T-helper 9 cell (primary cell): ENCODE results near the gene SYNE3.

Experiments
- DNase-seq: peaks from one replicate; pipeline ENCODE4 v3.0.0-alpha.2; 2020

SYNE3 gene

GRCh38 chr14:95488376-95489213 lies 27.9 kb downstream of the SYNE3 start:
- DNase-seq: no peak

DNA sequence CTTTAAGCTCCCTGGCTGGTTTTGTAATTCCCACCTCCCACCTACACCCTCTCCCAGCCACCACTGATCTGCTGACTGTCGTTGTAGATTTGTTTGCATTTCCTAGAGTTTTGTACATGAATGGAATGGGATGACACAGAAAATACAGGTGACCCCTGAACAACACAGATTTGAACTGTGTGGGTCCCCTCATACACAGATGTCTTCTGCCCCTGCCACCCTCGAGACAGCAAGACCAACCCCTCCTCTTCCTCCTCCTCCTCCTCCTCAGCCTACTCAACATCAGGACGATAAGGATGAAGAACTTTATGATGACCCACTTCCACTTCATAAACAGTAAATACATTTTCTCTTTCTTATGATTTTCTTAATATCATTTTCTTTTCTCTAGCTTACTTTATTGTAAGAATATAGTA lies 28.8 kb downstream of the SYNE3 start:
- DNase-seq: no peak

GRCh38 chr14:95486875-95487668 lies 29.4 kb downstream of the SYNE3 start:
- DNase-seq: no peak

DNA sequence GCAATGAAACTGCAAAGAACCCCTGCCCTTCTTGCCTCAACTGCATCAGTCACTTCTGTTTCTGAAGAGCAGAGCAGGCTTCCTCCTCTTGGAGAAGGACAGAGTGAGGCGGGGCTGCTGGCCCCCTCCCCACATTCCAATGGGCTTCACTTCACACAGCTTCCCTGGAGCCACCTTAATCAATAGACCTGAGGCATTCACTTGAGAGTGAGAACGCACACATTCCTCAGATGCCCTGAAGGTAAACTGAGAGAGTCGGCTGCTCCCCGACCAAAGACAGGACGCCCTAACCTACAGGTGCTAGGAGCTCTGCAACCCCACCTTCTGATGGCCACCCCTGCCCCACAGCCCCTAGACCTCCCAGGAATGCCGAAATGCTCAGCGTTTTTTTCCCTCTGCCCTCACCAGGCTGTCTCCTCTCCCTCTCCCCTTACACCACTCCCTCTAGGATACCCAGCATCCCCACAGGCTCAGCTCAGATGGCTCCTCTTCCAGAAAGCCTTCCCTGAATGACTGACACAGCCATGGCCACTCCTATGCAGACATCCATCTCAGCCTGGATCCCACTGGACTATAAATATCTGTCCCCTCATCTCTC lies 31.1 kb downstream of the SYNE3 start:
- no peak for DNase-seq

GRCh38 chr14:95484296-95484695 lies 32.2 kb downstream of the SYNE3 start:
- no peak for DNase-seq

- no peak for DNase-seq
These were observed 32.9 kb downstream of the SYNE3 start for GRCh38 chr14:95483309-95484165.

- no peak for DNase-seq
These were observed 33.7 kb downstream of the SYNE3 start for GRCh38 chr14:95482627-95483308.

DNA sequence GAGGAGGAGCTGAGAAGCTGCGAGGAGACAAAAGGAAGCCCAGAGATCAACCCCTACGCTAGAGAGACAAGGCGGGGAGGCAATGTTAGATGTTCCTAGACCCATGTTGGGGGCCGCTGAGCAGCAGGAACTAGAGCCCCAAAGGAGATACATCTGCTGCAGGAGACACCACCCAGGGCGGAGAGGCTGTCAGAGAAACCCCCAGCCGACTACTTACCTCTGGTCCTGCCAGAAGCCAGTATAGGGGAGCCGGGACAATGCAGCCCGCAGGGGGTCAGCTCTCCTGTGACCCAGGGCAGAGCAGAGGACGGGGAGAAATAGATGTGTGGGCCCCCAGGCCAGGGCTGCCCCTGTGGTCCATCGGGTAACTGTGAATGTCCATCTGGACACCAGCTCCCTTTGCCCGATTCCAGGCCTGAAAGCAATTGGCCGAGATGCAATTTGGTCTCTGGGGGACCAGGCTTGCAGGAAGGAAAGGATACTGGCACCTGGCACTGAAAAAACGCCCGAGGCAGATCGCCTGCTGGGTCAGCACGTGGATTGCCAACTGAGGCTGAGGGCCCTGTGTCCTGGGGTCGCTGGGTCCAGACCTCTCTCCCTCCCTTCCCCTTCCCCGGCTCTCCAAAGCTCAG lies 34.9 kb downstream of the SYNE3 start:
- DNase-seq: no peak

- no peak for DNase-seq
These were observed 35.6 kb downstream of the SYNE3 start for GRCh38 chr14:95480887-95481226.

DNA sequence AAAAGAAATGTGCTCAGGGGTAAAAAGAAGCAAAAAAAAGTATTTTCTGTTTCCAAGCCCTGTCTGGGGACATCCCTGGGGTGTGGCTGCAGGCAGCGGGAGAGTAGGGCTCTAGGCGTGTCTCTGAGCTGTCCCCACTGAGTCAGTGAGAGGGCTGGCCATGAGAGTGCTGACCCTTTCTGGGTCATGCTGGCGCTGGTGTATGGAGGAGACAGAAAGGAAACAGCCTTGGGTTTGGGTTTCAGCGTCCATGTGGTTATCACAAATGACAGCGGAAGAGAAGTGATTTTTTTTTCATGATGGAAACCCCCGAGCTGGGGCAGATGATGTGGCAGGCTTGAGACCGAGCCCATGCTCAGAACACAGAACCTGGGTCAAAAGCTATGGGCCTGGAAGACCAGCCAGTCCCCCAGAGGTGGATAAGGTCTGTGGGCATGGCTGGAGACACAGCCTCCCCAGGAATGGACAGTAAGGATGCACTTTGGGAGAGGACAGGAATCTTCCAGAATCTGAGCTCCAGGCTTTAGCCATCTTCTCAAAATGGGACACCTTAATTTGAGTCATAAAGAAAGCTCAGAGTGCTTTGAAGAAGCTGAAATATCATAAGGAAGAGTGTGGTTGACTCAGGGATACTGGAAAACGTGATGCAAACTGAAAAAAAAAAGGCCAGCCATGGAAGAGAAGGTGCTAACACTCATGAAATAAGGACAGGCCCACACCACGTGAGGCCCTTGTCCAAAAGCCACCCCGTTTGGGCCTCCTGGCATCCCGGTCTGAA lies 36.2 kb downstream of the SYNE3 start:
- peak; percentile 49 for DNase-seq

- no peak for DNase-seq
These were observed 37.0 kb downstream of the SYNE3 start for GRCh38 chr14:95479494-95479893.

GRCh38 chr14:95478818-95479217 lies 37.6 kb downstream of the SYNE3 start:
- no peak for DNase-seq

GRCh38 chr14:95478309-95478708 lies 38.1 kb downstream of the SYNE3 start:
- DNase-seq: no peak

DNA sequence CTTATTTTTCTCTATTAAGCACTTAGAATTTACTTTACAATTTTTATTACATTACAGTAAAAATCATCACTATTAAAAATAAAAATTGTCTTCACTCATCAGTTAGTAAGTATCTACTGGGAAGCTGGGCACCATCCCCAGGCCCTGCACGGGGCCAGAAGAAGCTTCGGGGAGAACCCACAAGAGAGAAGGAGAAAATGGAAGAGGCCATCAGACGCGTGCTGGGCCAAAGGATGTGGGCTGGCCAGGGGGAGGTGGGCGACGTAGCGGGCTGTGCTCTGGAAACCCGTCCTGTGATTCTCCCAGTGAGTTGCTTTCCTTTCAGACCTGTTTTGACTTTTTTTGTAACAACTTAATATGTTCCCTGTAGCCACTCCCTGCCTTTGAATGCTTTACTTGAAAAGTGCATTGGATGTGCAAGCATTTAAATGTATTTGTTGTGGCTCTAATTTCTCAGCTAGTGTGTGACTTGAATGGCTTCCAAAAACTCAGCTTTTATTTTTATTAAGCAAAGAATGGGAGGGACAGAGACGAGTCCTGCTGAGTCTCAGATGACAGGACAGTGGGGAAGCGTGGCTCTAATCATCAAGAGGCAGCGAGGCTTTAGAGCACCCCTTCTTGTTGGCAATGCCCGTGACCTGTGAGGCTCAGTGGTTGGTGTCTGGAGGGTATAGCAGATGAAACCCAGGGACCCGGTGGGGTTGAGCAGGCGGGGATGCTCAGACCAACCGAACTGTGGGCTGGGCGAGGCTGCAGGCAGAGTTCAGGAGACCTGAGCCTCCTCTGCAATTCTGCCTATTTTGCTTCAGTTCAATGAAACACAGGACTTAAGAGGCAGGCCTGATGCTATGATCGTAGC lies 38.8 kb downstream of the SYNE3 start:
- DNase-seq: no peak

GRCh38 chr14:95476747-95477146 lies 39.7 kb downstream of the SYNE3 start:
- no peak for DNase-seq

GRCh38 chr14:95475540-95476240 lies 40.8 kb downstream of the SYNE3 start:
- no peak for DNase-seq

GRCh38 chr14:95474941-95475340 lies 41.5 kb downstream of the SYNE3 start:
- DNase-seq: no peak

GRCh38 chr14:95474486-95474885 lies 42.0 kb downstream of the SYNE3 start:
- no peak for DNase-seq

GRCh38 chr14:95472819-95473251 lies 43.6 kb downstream of the SYNE3 start:
- DNase-seq: no peak
